Ascending aorta (tissue), 2 donors: ENCODE results near the gene NPR2. TPM values are rescaled to one million over a fixed set of nuclear protein-coding genes. Genes with fewer than 3 reads are reported as not detected.

Experiments
- DNase-seq, 2 donors: peaks; one replicate each; pipeline ENCODE4 v3.0.0-alpha.2; 2019; ENCODE audit warnings: low spot score in 2 of 2
- H3K27ac ChIP-seq, 2 donors: fragments of 200-600 bp; sonication (generic); one replicate each; pipeline ENCODE4 v1.5.1; 2016 to 2017; ENCODE audit warnings: mild to moderate bottlenecking in 1 of 2
- H3K27me3 ChIP-seq: fragments of 200-600 bp; sonication (generic); one replicate; pipeline ENCODE4 v1.5.1; 2017
- H3K36me3 ChIP-seq, 2 donors: fragments of 200-600 bp; sonication (generic); one replicate each; pipeline ENCODE4 v1.5.1; 2016
- H3K4me1 ChIP-seq, 2 donors: fragments of 200-600 bp; sonication (generic); one replicate each; pipeline ENCODE4 v1.5.1; 2016 to 2017; ENCODE audit warnings: mild to moderate bottlenecking in 1 of 2
- H3K4me3 ChIP-seq, 2 donors: fragments of 200-600 bp; sonication (generic); one replicate each; pipeline ENCODE4 v1.5.1; 2016 to 2017; ENCODE audit warnings: mild to moderate bottlenecking in 1 of 2
- H3K9me3 ChIP-seq, 2 donors: fragments of 200-600 bp; sonication (generic); one replicate each; pipeline ENCODE4 v1.5.1; 2016
- intact Hi-C: fragments of 100-400 bp; cut with DNase I; formaldehyde crosslinking; loops from one replicate; pipeline ENCODE4 v1.15.1; 2023
- total RNA-seq: library from RNA; depleted of rRNA; stranded (reverse); fragments of >200 nt; gene quantifications from one replicate; pipeline ENCODE4 v1.1.0, GENCODE V29; 2016
- TF ChIP-seq, protein P1 (sequence below), 3 experiments: fragments of 200-600 bp in 2 of 3; fragments of 450-650 bp in 1 of 3; sonication (generic) in 2 of 3; IDR thresholded peaks; one replicate each; pipeline ENCODE4 v1.5.1; 2016 to 2019; ENCODE audit warnings: antibody characterized with exemption in 3 of 3, mild to moderate bottlenecking in 1 of 3, moderate library complexity in 1 of 3

Gene NPR2
- total RNA-seq, 1 donor from 2014 or later = 7.3 TPM

- intact Hi-C loops = loop anchor here (5.0 kb wide), 3 partner anchors 56 to 169 kb away; partner anchors contain the start of genes CCDC107 and RMRP
- TF ChIP-seq, protein P1, sequence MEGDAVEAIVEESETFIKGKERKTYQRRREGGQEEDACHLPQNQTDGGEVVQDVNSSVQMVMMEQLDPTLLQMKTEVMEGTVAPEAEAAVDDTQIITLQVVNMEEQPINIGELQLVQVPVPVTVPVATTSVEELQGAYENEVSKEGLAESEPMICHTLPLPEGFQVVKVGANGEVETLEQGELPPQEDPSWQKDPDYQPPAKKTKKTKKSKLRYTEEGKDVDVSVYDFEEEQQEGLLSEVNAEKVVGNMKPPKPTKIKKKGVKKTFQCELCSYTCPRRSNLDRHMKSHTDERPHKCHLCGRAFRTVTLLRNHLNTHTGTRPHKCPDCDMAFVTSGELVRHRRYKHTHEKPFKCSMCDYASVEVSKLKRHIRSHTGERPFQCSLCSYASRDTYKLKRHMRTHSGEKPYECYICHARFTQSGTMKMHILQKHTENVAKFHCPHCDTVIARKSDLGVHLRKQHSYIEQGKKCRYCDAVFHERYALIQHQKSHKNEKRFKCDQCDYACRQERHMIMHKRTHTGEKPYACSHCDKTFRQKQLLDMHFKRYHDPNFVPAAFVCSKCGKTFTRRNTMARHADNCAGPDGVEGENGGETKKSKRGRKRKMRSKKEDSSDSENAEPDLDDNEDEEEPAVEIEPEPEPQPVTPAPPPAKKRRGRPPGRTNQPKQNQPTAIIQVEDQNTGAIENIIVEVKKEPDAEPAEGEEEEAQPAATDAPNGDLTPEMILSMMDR (IDR thresholded peaks at IDR 0.05) = peak; percentile 60 to 77 (median 65)
- H3K27me3 ChIP-seq = no peaks in the 10 kb centered on the region
- H3K36me3 ChIP-seq = no peaks in the 10 kb centered on the region
- DNase-seq = peak in 1 of 2 donors; percentile 62
- H3K4me3 ChIP-seq = no peak overlapping the region
- no peaks in the 10 kb centered on the region for H3K9me3 ChIP-seq
- H3K4me1 ChIP-seq = peaks cover 10 to 22% of the 10 kb centered on the region in 2 donors
- H3K27ac ChIP-seq = no peak overlapping the region
Observed at GRCh38 chr9:35826071-35826701, 34.8 kb downstream of the NPR2 start.

- TF ChIP-seq, protein P1 (IDR thresholded peaks at IDR 0.05) = no peak
- no peaks in the 10 kb centered on the region for H3K36me3 ChIP-seq
- intact Hi-C loops = loop anchor here (1.0 to 5.0 kb wide), 4 partner anchors 36 to 170 kb away; partner anchors contain the start of genes CCDC107, NPR2 and RMRP
- peaks cover 10 to 23% of the 10 kb centered on the region in 2 donors for H3K4me1 ChIP-seq
- DNase-seq = peak in 1 of 2 donors; percentile 65
- peak overlapping the region; percentile 41 to 98 for H3K27ac ChIP-seq
- no peak overlapping the region for H3K4me3 ChIP-seq
- no peaks in the 10 kb centered on the region for H3K9me3 ChIP-seq
- H3K27me3 ChIP-seq = no peaks in the 10 kb centered on the region
Observed at GRCh38 chr9:35827486-35827885, 36.1 kb downstream of the NPR2 start.

GRCh38 chr9:35828716-35829083 is 37.3 kb downstream of the NPR2 start, which contains the start of gene FAM221B:
Gene FAM221B (minus strand): TSS chr9:35828732. CDS start chr9:35826161, 2,571 bp downstream.
- Histone ChIP-seq H3K4me3 (peak within 1 kb of the TSS; percentile 75 to 96), H3K9me3 (no peaks in the 10 kb centered on the region), H3K27me3 (no peaks in the 10 kb centered on the region), H3K4me1 (peaks cover 10 to 25% of the 10 kb centered on the region in 2 donors), H3K36me3 (no peaks in the 10 kb centered on the region), H3K27ac (peak within 1 kb of the TSS; percentile 88 to 98)
- DNase-seq = peak in 1 of 2 donors; percentile 69
- intact Hi-C loops = loop anchor here (1.0 to 5.0 kb wide), 5 partner anchors 13 to 171 kb away; partner anchors contain the start of genes CCDC107, HINT2 and RMRP
- TF ChIP-seq, protein P1 (IDR thresholded peaks at IDR 0.05) = no peak

GRCh38 chr9:35829084-35829763 is 37.8 kb downstream of the NPR2 start, which contains the start of gene TMEM8B:
Gene TMEM8B (plus strand): TSS chr9:35829228. CDS start chr9:35829448, 220 bp downstream.
- intact Hi-C loops = loop anchor here (1.0 to 5.0 kb wide), 5 partner anchors 14 to 172 kb away; partner anchors contain the start of genes CCDC107, HINT2 and RMRP

DNA sequence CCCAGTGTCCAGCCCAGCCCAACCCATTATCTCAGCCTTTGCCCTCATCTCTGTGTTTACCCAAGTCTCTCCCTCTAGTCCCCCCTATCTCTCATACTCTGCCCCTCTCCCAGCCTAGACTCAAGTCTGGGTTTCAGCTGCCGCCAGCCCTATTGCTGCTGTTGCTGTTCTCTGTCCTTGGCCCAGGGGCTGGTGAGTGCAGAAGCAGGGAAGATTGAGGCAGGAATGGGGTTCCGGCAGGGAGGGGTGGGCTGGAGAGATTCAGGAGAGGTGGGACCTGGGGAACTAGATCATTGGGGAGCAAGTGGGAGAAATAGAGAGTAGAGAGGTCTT is 38.3 kb downstream of the NPR2 start:
- peaks cover 10 to 33% of the 10 kb centered on the region in 2 donors for H3K4me1 ChIP-seq
- peak overlapping the region; percentile 88 to 98 for H3K27ac ChIP-seq
- no peak for DNase-seq
- H3K4me3 ChIP-seq = peak overlapping the region; percentile 75 to 96
- TF ChIP-seq, protein P1 (IDR thresholded peaks at IDR 0.05) = no peak
- no peaks in the 10 kb centered on the region for H3K27me3 ChIP-seq
- intact Hi-C loops = loop anchor here (1.0 to 5.0 kb wide), 5 partner anchors 14 to 172 kb away; partner anchors contain the start of genes CCDC107, HINT2 and RMRP
- H3K9me3 ChIP-seq = no peaks in the 10 kb centered on the region
- no peaks in the 10 kb centered on the region for H3K36me3 ChIP-seq

More at GRCh38 chr9:35829084-35829763, 37.8 kb downstream of the NPR2 start, which contains the start of gene TMEM8B:
- no peaks in the 10 kb centered on the region for H3K9me3 ChIP-seq
- no peaks in the 10 kb centered on the region for H3K27me3 ChIP-seq
- H3K4me3 ChIP-seq = peak within 1 kb of the TSS; percentile 75 to 96
- H3K36me3 ChIP-seq = no peaks in the 10 kb centered on the region
- TF ChIP-seq, protein P1 (IDR thresholded peaks at IDR 0.05) = no peak
- peaks cover 10 to 31% of the 10 kb centered on the region in 2 donors for H3K4me1 ChIP-seq
- peak; percentile 90 to 98 for DNase-seq
- H3K27ac ChIP-seq = peak within 1 kb of the TSS; percentile 88 to 98
